ENCODE data around the gene MAPRE2. TPM values are rescaled to one million over a fixed set of nuclear protein-coding genes. Genes with fewer than 3 reads are reported as not detected.
"Not testable (repeated sequence)": the region's sequence is repeated elsewhere in the genome, so short reads cannot be mapped to it uniquely, and the experiment has no call there.

Gene MAPRE2
- total RNA-seq, 1 donor from 2014 or later, result 47.9 TPM

GRCh38 chr18:35106845-35107148 lies 65.6 kb downstream of the MAPRE2 start:
- Mint-ChIP-seq H3K27ac (no peak overlapping the region), H3K9me3 (ENCODE audit: low read depth) (peaks cover 9% of the 10 kb centered on the region), H3K27me3 (no peaks in the 10 kb centered on the region), H3K4me3 (ENCODE audit: low read depth) (no peak overlapping the region), H3K4me1 (ENCODE audit: low read depth) (no peaks in the 10 kb centered on the region), H3K36me3 (ENCODE audit: insufficient read depth) (peaks cover 27% of the 10 kb centered on the region)
- no peak for TF ChIP-seq CTCF (IDR thresholded peaks at IDR 0.05; ENCODE audit: unreplicated experiment)
- no peak for DNase-seq (ENCODE audit: low spot score, unreplicated experiment)

GRCh38 chr18:35107216-35107615 lies 66.0 kb downstream of the MAPRE2 start:
- H3K4me1 Mint-ChIP-seq (ENCODE audit: low read depth), result no peaks in the 10 kb centered on the region
- H3K36me3 Mint-ChIP-seq (ENCODE audit: insufficient read depth), result peaks cover 25% of the 10 kb centered on the region
- DNase-seq (ENCODE audit: low spot score, unreplicated experiment), result no peak

GRCh38 chr18:35108088-35108487 lies 66.9 kb downstream of the MAPRE2 start:
- not testable (repeated sequence) for H3K27ac Mint-ChIP-seq; H3K9me3 Mint-ChIP-seq (ENCODE audit: low read depth); H3K4me1 Mint-ChIP-seq (ENCODE audit: low read depth); H3K27me3 Mint-ChIP-seq; H3K4me3 Mint-ChIP-seq (ENCODE audit: low read depth); DNase-seq (ENCODE audit: low spot score, unreplicated experiment)
- H3K36me3 Mint-ChIP-seq (ENCODE audit: insufficient read depth), result peaks cover 22% of the 10 kb centered on the region

More at GRCh38 chr18:35107216-35107615, 66.0 kb downstream of the MAPRE2 start:
- H3K4me3 Mint-ChIP-seq (ENCODE audit: low read depth), result no peak overlapping the region
- peaks cover 9% of the 10 kb centered on the region for H3K9me3 Mint-ChIP-seq (ENCODE audit: low read depth)
- H3K27me3 Mint-ChIP-seq, result no peaks in the 10 kb centered on the region
- H3K27ac Mint-ChIP-seq, result no peak overlapping the region
- TF ChIP-seq CTCF (IDR thresholded peaks at IDR 0.05; ENCODE audit: unreplicated experiment), result no peak

- Mint-ChIP-seq H3K27me3 (no peaks in the 10 kb centered on the region), H3K27ac (no peak overlapping the region), H3K4me1 (ENCODE audit: low read depth) (no peaks in the 10 kb centered on the region), H3K4me3 (ENCODE audit: low read depth) (no peak overlapping the region), H3K36me3 (ENCODE audit: insufficient read depth) (peaks cover 22% of the 10 kb centered on the region), H3K9me3 (ENCODE audit: low read depth) (peaks cover 9% of the 10 kb centered on the region)
- DNase-seq (ENCODE audit: low spot score, unreplicated experiment), result no peak
- no peak for TF ChIP-seq CTCF (IDR thresholded peaks at IDR 0.05; ENCODE audit: unreplicated experiment)
Measured at GRCh38 chr18:35110059-35110458, 68.8 kb downstream of the MAPRE2 start.

GRCh38 chr18:35110554-35111485 lies 69.6 kb downstream of the MAPRE2 start:
- no peak overlapping the region for H3K4me3 Mint-ChIP-seq (ENCODE audit: low read depth)
- peaks cover 9% of the 10 kb centered on the region for H3K9me3 Mint-ChIP-seq (ENCODE audit: low read depth)
- no peak for TF ChIP-seq CTCF (IDR thresholded peaks at IDR 0.05; ENCODE audit: unreplicated experiment)
- no peak for DNase-seq (ENCODE audit: low spot score, unreplicated experiment)
- H3K36me3 Mint-ChIP-seq (ENCODE audit: insufficient read depth), result peaks cover 22% of the 10 kb centered on the region
- no peaks in the 10 kb centered on the region for H3K27me3 Mint-ChIP-seq
- H3K4me1 Mint-ChIP-seq (ENCODE audit: low read depth), result no peaks in the 10 kb centered on the region
- H3K27ac Mint-ChIP-seq, result peak overlapping the region; percentile 11

- peaks cover 20% of the 10 kb centered on the region for H3K36me3 Mint-ChIP-seq (ENCODE audit: insufficient read depth)
- no peak overlapping the region for H3K27ac Mint-ChIP-seq
- H3K9me3 Mint-ChIP-seq (ENCODE audit: low read depth), result peaks cover 9% of the 10 kb centered on the region
- no peak overlapping the region for H3K4me3 Mint-ChIP-seq (ENCODE audit: low read depth)
- TF ChIP-seq CTCF (IDR thresholded peaks at IDR 0.05; ENCODE audit: unreplicated experiment), result no peak
- no peak for DNase-seq (ENCODE audit: low spot score, unreplicated experiment)
- peaks cover 6% of the 10 kb centered on the region for H3K4me1 Mint-ChIP-seq (ENCODE audit: low read depth)
- no peaks in the 10 kb centered on the region for H3K27me3 Mint-ChIP-seq
Measured at GRCh38 chr18:35112696-35113095, 71.5 kb downstream of the MAPRE2 start.

All from progenitor cell of endocrine pancreas (in vitro differentiated cells).